Activated CD4-positive, alpha-beta T cell treated with anti-CD3 and anti-CD28 coated beads, Interleukin-10, Interleukin-2, amounts not matched to agents 100 ng/mL and 50 ng/mL, durations not matched to agents 16 hours and 8 hours (primary cell): ENCODE results near the gene CTTNBP2.
"Not testable (repeated sequence)": the region's sequence is repeated elsewhere in the genome, so short reads cannot be mapped to it uniquely, and the experiment has no call there.

Experiments used
- DNase-seq: peaks from one replicate; pipeline ENCODE4 v3.0.0-alpha.2; 2020

The CTTNBP2 gene

GRCh38 chr7:117737926-117738325 is 135.3 kb downstream of the CTTNBP2 start:
- no peak for DNase-seq

GRCh38 chr7:117731455-117731854 is 141.8 kb downstream of the CTTNBP2 start:
- peak; percentile 54 for DNase-seq

- DNase-seq, result no peak
Observed at GRCh38 chr7:117730390-117730789, 142.9 kb downstream of the CTTNBP2 start.

GRCh38 chr7:117728890-117729624 is 144.2 kb downstream of the CTTNBP2 start:
- no peak for DNase-seq

- DNase-seq, result no peak
Observed at GRCh38 chr7:117724898-117725297, 148.3 kb downstream of the CTTNBP2 start.

- no peak for DNase-seq
Observed at GRCh38 chr7:117719377-117719776, 153.9 kb downstream of the CTTNBP2 start.

- DNase-seq, result no peak
Observed at GRCh38 chr7:117718116-117718835, 155.0 kb downstream of the CTTNBP2 start.

- DNase-seq, result no peak
Observed at GRCh38 chr7:117717357-117717756, 155.9 kb downstream of the CTTNBP2 start.

GRCh38 chr7:117716707-117717299 is 156.4 kb downstream of the CTTNBP2 start:
- DNase-seq, result no peak

- peak; percentile 54 for DNase-seq
Observed at GRCh38 chr7:117715784-117716445, 157.3 kb downstream of the CTTNBP2 start.

GRCh38 chr7:117711556-117711955 is 161.7 kb downstream of the CTTNBP2 start:
- peak; percentile 17 for DNase-seq

GRCh38 chr7:117708173-117708572 is 165.1 kb downstream of the CTTNBP2 start:
- DNase-seq, result not testable (repeated sequence)

GRCh38 chr7:117707080-117707479 is 166.2 kb downstream of the CTTNBP2 start:
- DNase-seq, result peak; percentile 1

GRCh38 chr7:117706210-117706609 is 167.0 kb downstream of the CTTNBP2 start:
- DNase-seq, result no peak

- no peak for DNase-seq
Observed at GRCh38 chr7:117705630-117706029, 167.6 kb downstream of the CTTNBP2 start.

GRCh38 chr7:117704063-117704462 is 169.2 kb downstream of the CTTNBP2 start:
- DNase-seq, result no peak

GRCh38 chr7:117698018-117698417 is 175.2 kb downstream of the CTTNBP2 start:
- DNase-seq, result no peak

- no peak for DNase-seq
Observed at GRCh38 chr7:117692338-117692737, 180.9 kb downstream of the CTTNBP2 start.

GRCh38 chr7:117690147-117690546 is 183.1 kb downstream of the CTTNBP2 start:
- no peak for DNase-seq

GRCh38 chr7:117689406-117689805 is 183.8 kb downstream of the CTTNBP2 start:
- DNase-seq, result no peak

GRCh38 chr7:117688126-117688525 is 185.1 kb downstream of the CTTNBP2 start:
- no peak for DNase-seq

GRCh38 chr7:117686311-117686935 is 186.8 kb downstream of the CTTNBP2 start:
- DNase-seq, result no peak

- DNase-seq, result no peak
Observed at GRCh38 chr7:117685795-117686194, 187.4 kb downstream of the CTTNBP2 start.
